H9 (cell line): ENCODE results near the gene CHST8. TPM values are rescaled to one million over a fixed set of nuclear protein-coding genes. Genes with fewer than 3 reads are reported as not detected.

Experiments used
- DNase-seq: peaks from one replicate; pipeline ENCODE4 v3.0.0-alpha.2; 2017
- H2AFZ ChIP-seq: one replicate; pipeline ENCODE4 v1.6.1; 2013; ENCODE audit warnings: mild to moderate bottlenecking, low read length, control low read depth, moderate library complexity
- H2AK5ac ChIP-seq: 2 replicates; pipeline ENCODE4 v1.6.1; 2013; ENCODE audit warnings: low read length, control low read depth, mixed read lengths; ENCODE audit not compliant: insufficient read length
- H2BK120ac ChIP-seq: one replicate; pipeline ENCODE4 v1.6.1; 2013; ENCODE audit warnings: low read depth, mild to moderate bottlenecking, low read length, control low read depth, inconsistent platforms; ENCODE audit not compliant: poor library complexity, severe bottlenecking
- H2BK12ac ChIP-seq: 2 replicates; pipeline ENCODE4 v1.6.1; 2013; ENCODE audit warnings: low read length, control low read depth, mixed read lengths, low read depth; ENCODE audit not compliant: insufficient read length
- H2BK15ac ChIP-seq: 2 replicates; pipeline ENCODE4 v1.6.1; 2013; ENCODE audit warnings: low read depth, low read length, control low read depth
- H2BK20ac ChIP-seq: one replicate; pipeline ENCODE4 v1.6.1; 2013; ENCODE audit warnings: low read depth, mild to moderate bottlenecking, low read length, control low read depth, inconsistent platforms; ENCODE audit not compliant: poor library complexity, severe bottlenecking
- H2BK5ac ChIP-seq: 2 replicates; pipeline ENCODE4 v1.6.1; 2013; ENCODE audit warnings: low read length, control low read depth, mixed read lengths; ENCODE audit not compliant: insufficient read length
- H3K14ac ChIP-seq: 2 replicates; pipeline ENCODE4 v1.6.1; 2013; ENCODE audit warnings: low read length, control low read depth; ENCODE audit not compliant: insufficient read depth
- H3K18ac ChIP-seq: 2 replicates; pipeline ENCODE4 v1.6.1; 2013; ENCODE audit warnings: low read depth, mild to moderate bottlenecking, mixed read lengths, low read length, control low read depth; ENCODE audit not compliant: insufficient read length
- H3K23ac ChIP-seq: 2 replicates; pipeline ENCODE4 v1.6.1; 2013; ENCODE audit warnings: low read length, control low read depth, mixed read lengths, low read depth; ENCODE audit not compliant: insufficient read length
- H3K23me2 ChIP-seq: 2 replicates; pipeline ENCODE4 v1.6.1; 2013; ENCODE audit warnings: low read depth, mild to moderate bottlenecking, mixed read lengths, low read length, control low read depth; ENCODE audit not compliant: insufficient read length, poor library complexity, severe bottlenecking
- H3K27ac ChIP-seq: 2 replicates; pipeline ENCODE4 v1.5.1; 2013; ENCODE audit warnings: low read length, control low read depth, mixed read lengths, low read depth; ENCODE audit not compliant: insufficient read length
- H3K27me3 ChIP-seq: 2 replicates; pipeline ENCODE4 v1.6.1; 2013; ENCODE audit warnings: low read length, control low read depth, inconsistent platforms; ENCODE audit not compliant: insufficient read depth
- H3K4ac ChIP-seq: 2 replicates; pipeline ENCODE4 v1.6.1; 2013; ENCODE audit warnings: low read depth, mild to moderate bottlenecking, control low read depth, inconsistent platforms, low read length, moderate library complexity
- H3K4me1 ChIP-seq: 2 replicates; pipeline ENCODE4 v1.6.1; 2013; ENCODE audit warnings: low read length, control low read depth, inconsistent platforms; ENCODE audit not compliant: insufficient read depth
- H3K4me2 ChIP-seq: 2 replicates; pipeline ENCODE4 v1.6.1; 2013; ENCODE audit warnings: low read length, control low read depth, mixed read lengths; ENCODE audit not compliant: insufficient read length, insufficient read depth
- H3K56ac ChIP-seq: 2 replicates; pipeline ENCODE4 v1.6.1; 2013; ENCODE audit warnings: low read depth, mild to moderate bottlenecking, mixed read lengths, low read length, control low read depth; ENCODE audit not compliant: insufficient read length
- H3K79me1 ChIP-seq: 2 replicates; pipeline ENCODE4 v1.6.1; 2013; ENCODE audit warnings: low read depth, mild to moderate bottlenecking, moderate library complexity, low read length, control low read depth, inconsistent platforms; ENCODE audit not compliant: insufficient read depth, poor library complexity, severe bottlenecking
- H3K79me2 ChIP-seq: 2 replicates; pipeline ENCODE4 v1.6.1; 2013; ENCODE audit warnings: low read length, control low read depth, inconsistent platforms; ENCODE audit not compliant: insufficient read depth
- H3K9ac ChIP-seq: 2 replicates; pipeline ENCODE4 v1.6.1; 2013; ENCODE audit warnings: low read length, control low read depth, mixed read lengths; ENCODE audit not compliant: insufficient read length; ENCODE audit errors: extremely low read depth
- H3K9me3 ChIP-seq: one replicate; pipeline ENCODE4 v1.6.1; 2013; ENCODE audit warnings: low read depth, low read length, inconsistent platforms; ENCODE audit not compliant: control insufficient read depth
- H3T11ph ChIP-seq: one replicate; pipeline ENCODE4 v1.6.1; 2013; ENCODE audit warnings: mild to moderate bottlenecking, low read length, control low read depth, inconsistent platforms
- H4K20me1 ChIP-seq: one replicate; pipeline ENCODE4 v1.6.1; 2013; ENCODE audit not compliant: control insufficient read depth, insufficient read length, insufficient read depth
- H4K5ac ChIP-seq: 2 replicates; pipeline ENCODE4 v1.6.1; 2013; ENCODE audit warnings: low read depth, mild to moderate bottlenecking, mixed read lengths, low read length, control low read depth; ENCODE audit not compliant: insufficient read length
- H4K8ac ChIP-seq: replicated peaks from 2 replicates; pipeline ENCODE4 v1.6.1; 2013; ENCODE audit warnings: low read length, control low read depth, mixed read lengths, low read depth; ENCODE audit not compliant: insufficient read length
- H4K91ac ChIP-seq: 2 replicates; pipeline ENCODE4 v1.6.1; 2013; ENCODE audit warnings: low read depth, mild to moderate bottlenecking, moderate library complexity, mixed read lengths, low read length, control low read depth; ENCODE audit not compliant: insufficient read length
- H3K27ac Mint-ChIP-seq, 3 experiments: 2 replicates in 2 of 3; 3 replicates in 1 of 3; pipeline ENCODE4 v1.8.0; 2020 to 2021; ENCODE audit warnings: mixed read lengths in 3 of 3, mild to moderate bottlenecking in 1 of 3, moderate library complexity in 1 of 3
- H3K27me3 Mint-ChIP-seq: 2 replicates; pipeline ENCODE4 v1.8.0; 2021; ENCODE audit warnings: low read depth, mild to moderate bottlenecking, moderate library complexity, mixed read lengths
- H3K36me3 Mint-ChIP-seq, 3 experiments: 2 replicates in 2 of 3; 3 replicates in 1 of 3; pipeline ENCODE4 v1.8.0; 2020 to 2021; ENCODE audit warnings: low read depth in 3 of 3, mixed read lengths in 3 of 3; ENCODE audit not compliant: insufficient read depth in 1 of 3
- H3K4me1 Mint-ChIP-seq, 2 experiments: 2 replicates each; pipeline ENCODE4 v1.8.0; 2020; ENCODE audit warnings: mixed read lengths in 2 of 2
- H3K4me3 Mint-ChIP-seq, 2 experiments: 2 replicates in 1 of 2; 3 replicates in 1 of 2; pipeline ENCODE4 v1.8.0; 2020 to 2021; ENCODE audit warnings: mild to moderate bottlenecking in 2 of 2, mixed read lengths in 2 of 2, moderate library complexity in 1 of 2
- H3K9me3 Mint-ChIP-seq, 2 experiments: 2 replicates in 1 of 2; 3 replicates in 1 of 2; pipeline ENCODE4 v1.8.0; 2020; ENCODE audit warnings: mild to moderate bottlenecking in 2 of 2, mixed read lengths in 2 of 2, moderate library complexity in 1 of 2
- CTCF ChIP-seq: fragments of 200-600 bp; sonication (generic); conservative IDR thresholded peaks from 3 replicates; pipeline ENCODE4 v1.8.0; 2021; ENCODE audit warnings: antibody characterized with exemption, mild to moderate bottlenecking
- WGBS: extraction: QIAGEN DNeasy Blood & Tissue Kit; methylation state at CpG from one replicate; pipeline ENCODE4 v1.1.7; 2013; ENCODE audit warnings: missing lambda C conversion rate, low lambda C conversion rate, mixed read lengths; ENCODE audit not compliant: insufficient read length; ENCODE audit errors: extremely low coverage; 5-methylcytosine and 5-hydroxymethylcytosine counted together
- total RNA-seq: library from RNA; stranded (reverse); gene quantifications from 2 replicates; pipeline ENCODE4 v1.2.1, GENCODE V29; 2021

Gene CHST8
- total RNA-seq, 1 experiment from 2014 or later = 5.1 TPM

GRCh38 chr19:33736787-33737186 is 115.0 kb downstream of the CHST8 start:
- no peak overlapping the region for H3K56ac ChIP-seq
- no peaks in the 10 kb centered on the region for H3K79me1 ChIP-seq
- H3K79me2 ChIP-seq = no peaks in the 10 kb centered on the region
- no peak overlapping the region for H3T11ph ChIP-seq
- H3K36me3 Mint-ChIP-seq = peaks cover 0 to 18% (median 0%) of the 10 kb centered on the region in 3 experiments; a peak in 3 of 7 replicates
- H3K27me3 ChIP-seq = no peaks in the 10 kb centered on the region
- no peak overlapping the region for H3K14ac ChIP-seq
- no peaks in the 10 kb centered on the region for H3K9me3 ChIP-seq
- H2BK5ac ChIP-seq = no peak overlapping the region
- no peak overlapping the region for H3K4ac ChIP-seq
- no peak overlapping the region for H4K8ac ChIP-seq
- H3K9me3 Mint-ChIP-seq = peaks cover 10 to 13% of the 10 kb centered on the region in 2 experiments; a peak in 4 of 5 replicates
- no peak for TF ChIP-seq CTCF
- no peak overlapping the region for H2AK5ac ChIP-seq
- H2AFZ ChIP-seq = no peak overlapping the region
- H2BK15ac ChIP-seq = no peak overlapping the region
- DNase-seq = no peak
- H3K9ac ChIP-seq = no peak overlapping the region
- 0 out of 2 replicates have a peak, but pooled peaks cover 2% of the 10 kb centered on the region for H3K4me1 ChIP-seq
- H3K4me2 ChIP-seq = no peak overlapping the region
- H3K27me3 Mint-ChIP-seq = peaks cover 15% of the 10 kb centered on the region
- no CpG with 5 or more reads among the region's 3 CpGs for WGBS
- H2BK20ac ChIP-seq = no peak overlapping the region
- H4K20me1 ChIP-seq = no peaks in the 10 kb centered on the region
- H4K5ac ChIP-seq = no peak overlapping the region
- no peak overlapping the region for H2BK12ac ChIP-seq
- H3K4me1 Mint-ChIP-seq = peaks cover 10 to 11% of the 10 kb centered on the region in 2 experiments
- H3K23me2 ChIP-seq = no peaks in the 10 kb centered on the region
- no peak overlapping the region for H2BK120ac ChIP-seq
- H3K27ac Mint-ChIP-seq = no peak overlapping the region; a peak in 1 of 7 replicates
- H3K18ac ChIP-seq = no peak overlapping the region
- no peak overlapping the region for H3K27ac ChIP-seq
- no peak overlapping the region for H4K91ac ChIP-seq
- no peak overlapping the region for H3K23ac ChIP-seq
- no peak overlapping the region for H3K4me3 Mint-ChIP-seq
